DND-41 (cell line): Measurements from ENCODE around the gene GRIN1.

Experiments used
- EZH2 ChIP-seq: IDR thresholded peaks from 3 replicates; pipeline ENCODE4 v1.6.1; 2012; ENCODE audit warnings: borderline replicate concordance, low read depth, mild to moderate bottlenecking, moderate library complexity, low read length, inconsistent platforms; ENCODE audit not compliant: severe bottlenecking
- TF ChIP-seq, protein P1 (sequence below): IDR thresholded peaks from 2 replicates; pipeline ENCODE4 v1.5.1; 2012; ENCODE audit warnings: borderline replicate concordance, low read length, moderate library complexity, mild to moderate bottlenecking; ENCODE audit not compliant: poor library complexity, severe bottlenecking; ENCODE audit errors: extremely low read depth

- TF ChIP-seq, protein P1, sequence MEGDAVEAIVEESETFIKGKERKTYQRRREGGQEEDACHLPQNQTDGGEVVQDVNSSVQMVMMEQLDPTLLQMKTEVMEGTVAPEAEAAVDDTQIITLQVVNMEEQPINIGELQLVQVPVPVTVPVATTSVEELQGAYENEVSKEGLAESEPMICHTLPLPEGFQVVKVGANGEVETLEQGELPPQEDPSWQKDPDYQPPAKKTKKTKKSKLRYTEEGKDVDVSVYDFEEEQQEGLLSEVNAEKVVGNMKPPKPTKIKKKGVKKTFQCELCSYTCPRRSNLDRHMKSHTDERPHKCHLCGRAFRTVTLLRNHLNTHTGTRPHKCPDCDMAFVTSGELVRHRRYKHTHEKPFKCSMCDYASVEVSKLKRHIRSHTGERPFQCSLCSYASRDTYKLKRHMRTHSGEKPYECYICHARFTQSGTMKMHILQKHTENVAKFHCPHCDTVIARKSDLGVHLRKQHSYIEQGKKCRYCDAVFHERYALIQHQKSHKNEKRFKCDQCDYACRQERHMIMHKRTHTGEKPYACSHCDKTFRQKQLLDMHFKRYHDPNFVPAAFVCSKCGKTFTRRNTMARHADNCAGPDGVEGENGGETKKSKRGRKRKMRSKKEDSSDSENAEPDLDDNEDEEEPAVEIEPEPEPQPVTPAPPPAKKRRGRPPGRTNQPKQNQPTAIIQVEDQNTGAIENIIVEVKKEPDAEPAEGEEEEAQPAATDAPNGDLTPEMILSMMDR = no peak
- no peak for TF ChIP-seq EZH2
Measured at GRCh38 chr9:137157618-137158415, 18.9 kb downstream of the GRIN1 start.
